Breast epithelium (tissue), 4 donors: ENCODE measurements around the gene ACBD3. TPM values are rescaled to one million over a fixed set of nuclear protein-coding genes. Genes with fewer than 3 reads are reported as not detected.

Source experiments
- DNase-seq, 2 donors: peaks; one replicate each; pipeline ENCODE4 v3.0.0-alpha.2; 2019; ENCODE audit warnings: low spot score in 2 of 2
- H3K27ac ChIP-seq, 2 donors: fragments of 200-600 bp; sonication (generic) in 1 of 2; one replicate each; pipeline ENCODE4 v1.5.1; 2016 to 2019; ENCODE audit warnings: mild to moderate bottlenecking in 1 of 2
- H3K27me3 ChIP-seq, 2 donors: fragments of 200-600 bp; sonication (generic) in 1 of 2; one replicate each; pipeline versions ENCODE4 v1.5.1 to v1.6.0; 2017 to 2019; ENCODE audit warnings: control low read depth in 1 of 2, mild to moderate bottlenecking in 1 of 2
- H3K36me3 ChIP-seq: fragments of 200-600 bp; one replicate; pipeline ENCODE4 v1.5.1; 2019
- H3K4me1 ChIP-seq, 2 donors: fragments of 200-600 bp; sonication (generic); one replicate each; pipeline ENCODE4 v1.5.1; 2016 to 2019; ENCODE audit warnings: control low read depth in 1 of 2
- H3K4me3 ChIP-seq, 3 donors: fragments of 200-600 bp; sonication (generic); 1 replicate in 2 of 3; 2 replicates in 1 of 3; pipeline ENCODE4 v1.5.1; 2016 to 2019; ENCODE audit warnings: mild to moderate bottlenecking in 3 of 3, moderate library complexity in 2 of 3
- H3K9me3 ChIP-seq, 2 donors: fragments of 200-600 bp; sonication (generic) in 1 of 2; one replicate each; pipeline ENCODE4 v1.5.1; 2016 to 2019; ENCODE audit warnings: control low read depth in 1 of 2
- POLR2A ChIP-seq: fragments of 450-650 bp; IDR thresholded peaks from one replicate; pipeline ENCODE4 v1.6.1; 2016; ENCODE audit warnings: antibody characterized with exemption, mild to moderate bottlenecking, moderate library complexity
- POLR2AphosphoS5 ChIP-seq, 3 donors: sonication (generic); formaldehyde crosslinking; IDR thresholded peaks; one replicate each; pipeline ENCODE4 v1.6.1; 2017; ENCODE audit warnings: antibody characterized with exemption in 3 of 3
- intact Hi-C: fragments of 100-400 bp; cut with DNase I; formaldehyde crosslinking; loops from one replicate; pipeline ENCODE4 v1.15.1; 2023; ENCODE audit warnings: low total_unique reads
- total RNA-seq, 3 donors: library from RNA; depleted of rRNA; stranded (reverse); fragments of >200 nt; gene quantifications; one replicate each; pipeline ENCODE4 v1.1.0, GENCODE V29; 2016
- TF ChIP-seq, protein P1 (sequence below), 3 donors: fragments of 450-650 bp; IDR thresholded peaks; one replicate each; pipeline ENCODE4 v1.5.1; 2016 to 2017; ENCODE audit warnings: antibody characterized with exemption in 3 of 3, mild to moderate bottlenecking in 3 of 3, moderate library complexity in 3 of 3

ACBD3 gene
- total RNA-seq, 3 donors from 2014 or later = 52.4 to 63.9 (median 54.4) TPM

DNA sequence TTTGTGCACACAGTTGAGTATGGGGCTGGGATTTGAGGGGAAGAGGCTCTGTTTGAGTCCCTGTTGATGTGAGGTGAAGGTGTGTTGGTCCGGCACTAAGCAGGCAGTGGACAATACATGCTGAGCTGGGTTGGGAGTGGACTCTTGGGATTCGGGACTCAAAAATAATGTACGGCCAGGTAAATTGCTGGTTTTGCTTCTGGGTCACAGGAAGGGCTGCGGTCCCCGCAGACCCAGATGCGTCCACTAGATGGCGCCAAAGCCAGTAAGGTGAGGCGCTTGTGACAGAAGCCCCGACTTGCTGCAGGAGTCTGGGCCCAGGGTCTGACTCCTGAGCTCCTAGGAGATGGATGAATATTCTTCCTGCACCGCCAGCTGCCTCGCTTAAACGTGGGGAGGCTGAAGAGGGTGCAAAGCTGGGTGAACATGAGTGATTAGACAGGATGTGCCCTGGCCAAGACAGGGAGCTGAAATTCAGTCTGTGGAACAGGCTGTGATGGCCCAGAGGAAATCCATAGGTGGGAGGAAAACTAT, 61.4 kb downstream of the ACBD3 start:
- no peaks in the 10 kb centered on the region for H3K9me3 ChIP-seq
- peak overlapping the region in 1 of 2 donors; percentile 28 for H3K27ac ChIP-seq
- H3K4me3 ChIP-seq = no peak overlapping the region
- no peak for TF ChIP-seq POLR2AphosphoS5 (IDR thresholded peaks at IDR 0.05)
- TF ChIP-seq POLR2A = no peak
- TF ChIP-seq, protein P1, sequence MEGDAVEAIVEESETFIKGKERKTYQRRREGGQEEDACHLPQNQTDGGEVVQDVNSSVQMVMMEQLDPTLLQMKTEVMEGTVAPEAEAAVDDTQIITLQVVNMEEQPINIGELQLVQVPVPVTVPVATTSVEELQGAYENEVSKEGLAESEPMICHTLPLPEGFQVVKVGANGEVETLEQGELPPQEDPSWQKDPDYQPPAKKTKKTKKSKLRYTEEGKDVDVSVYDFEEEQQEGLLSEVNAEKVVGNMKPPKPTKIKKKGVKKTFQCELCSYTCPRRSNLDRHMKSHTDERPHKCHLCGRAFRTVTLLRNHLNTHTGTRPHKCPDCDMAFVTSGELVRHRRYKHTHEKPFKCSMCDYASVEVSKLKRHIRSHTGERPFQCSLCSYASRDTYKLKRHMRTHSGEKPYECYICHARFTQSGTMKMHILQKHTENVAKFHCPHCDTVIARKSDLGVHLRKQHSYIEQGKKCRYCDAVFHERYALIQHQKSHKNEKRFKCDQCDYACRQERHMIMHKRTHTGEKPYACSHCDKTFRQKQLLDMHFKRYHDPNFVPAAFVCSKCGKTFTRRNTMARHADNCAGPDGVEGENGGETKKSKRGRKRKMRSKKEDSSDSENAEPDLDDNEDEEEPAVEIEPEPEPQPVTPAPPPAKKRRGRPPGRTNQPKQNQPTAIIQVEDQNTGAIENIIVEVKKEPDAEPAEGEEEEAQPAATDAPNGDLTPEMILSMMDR (IDR thresholded peaks at IDR 0.05) = peak; percentile 71 to 90 (median 86)
- no peaks in the 10 kb centered on the region for H3K4me1 ChIP-seq
- no peaks in the 10 kb centered on the region for H3K36me3 ChIP-seq
- DNase-seq = peak; percentile 74 to 89
- H3K27me3 ChIP-seq = no peaks in the 10 kb centered on the region
- intact Hi-C loops = no loop called here

DNA sequence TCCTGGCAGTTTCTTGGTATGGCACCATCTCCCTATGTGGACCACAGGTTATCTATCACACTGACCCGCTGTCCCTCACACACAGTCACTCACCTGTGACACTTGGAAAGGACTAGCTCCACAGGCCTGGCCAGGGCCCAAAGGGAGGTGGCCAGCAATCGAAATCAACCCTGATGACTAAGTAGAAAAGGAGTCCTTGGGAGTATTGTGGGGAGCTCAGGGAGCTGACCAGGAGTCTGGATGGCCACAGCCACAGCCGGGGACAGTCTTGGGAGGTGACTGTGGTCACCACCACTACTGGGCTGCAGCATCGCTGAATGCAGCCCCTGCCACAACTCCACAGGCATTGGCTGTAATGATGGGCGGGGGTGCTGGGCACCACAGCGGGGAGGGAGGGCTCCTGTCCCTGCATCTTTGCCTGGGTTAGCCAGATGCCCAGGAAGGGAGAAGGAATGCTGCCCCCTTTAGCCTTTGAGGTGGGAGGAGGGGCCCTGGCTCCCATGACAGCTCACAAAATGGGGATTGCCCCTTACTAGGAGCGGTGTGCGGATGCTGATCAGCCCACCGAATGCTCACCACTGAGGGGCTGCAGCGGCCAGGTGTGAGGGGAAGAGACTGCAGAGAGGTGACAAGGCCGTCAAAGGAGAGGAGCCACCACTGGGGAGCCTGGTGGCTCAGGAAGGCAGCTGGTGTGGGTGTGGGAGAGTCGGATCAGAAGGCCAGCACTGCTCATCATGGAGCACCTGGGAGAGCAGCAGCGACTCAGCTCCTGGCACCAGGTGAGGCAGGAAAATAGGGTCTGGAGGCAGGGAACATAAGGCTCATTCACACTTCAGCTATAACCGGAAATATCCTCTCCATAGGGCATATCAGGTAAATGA, 62.7 kb downstream of the ACBD3 start:
- DNase-seq = no peak
- no peaks in the 10 kb centered on the region for H3K36me3 ChIP-seq
- no peaks in the 10 kb centered on the region for H3K4me1 ChIP-seq
- H3K27ac ChIP-seq = peak overlapping the region; percentile 1 to 45
- no peaks in the 10 kb centered on the region for H3K27me3 ChIP-seq
- no peak overlapping the region for H3K4me3 ChIP-seq
- intact Hi-C loops = loop anchor here (5.0 kb wide), 1 partner anchor 62 kb away; the partner anchor contains the start of gene H3-3A
- TF ChIP-seq POLR2A (no peak), POLR2AphosphoS5 (IDR thresholded peaks at IDR 0.05) (no peak)
- TF ChIP-seq, protein P1 (IDR thresholded peaks at IDR 0.05) = no peak
- no peaks in the 10 kb centered on the region for H3K9me3 ChIP-seq

DNA sequence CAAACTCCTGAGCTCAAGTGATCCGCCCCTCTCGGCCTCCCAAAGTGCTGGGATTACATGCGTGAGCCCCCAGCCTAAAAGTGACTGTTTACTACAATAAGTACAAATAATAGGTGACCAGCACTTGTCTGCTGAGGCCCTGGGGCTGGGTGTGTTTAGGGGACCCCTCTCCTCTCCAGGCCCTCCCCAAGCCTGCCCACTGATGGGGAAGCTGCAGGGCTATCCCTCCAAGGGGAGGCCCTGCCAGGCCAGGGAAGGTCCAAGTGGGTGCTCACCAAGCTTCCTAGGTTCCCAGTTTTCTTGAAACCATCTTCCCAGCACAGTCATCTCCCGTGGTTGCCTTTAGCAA, 63.4 kb downstream of the ACBD3 start:
- Histone ChIP-seq H3K27me3 (no peaks in the 10 kb centered on the region), H3K36me3 (no peaks in the 10 kb centered on the region), H3K4me1 (no peaks in the 10 kb centered on the region), H3K4me3 (peak overlapping the region in 1 of 3 donors; percentile 75), H3K27ac (peak overlapping the region; percentile 91 to 94), H3K9me3 (no peaks in the 10 kb centered on the region)
- intact Hi-C loops = loop anchor here (5.0 kb wide), 1 partner anchor 61 kb away; the partner anchor contains the start of gene H3-3A
- no peak for DNase-seq
- TF ChIP-seq, protein P1 (IDR thresholded peaks at IDR 0.05) = no peak
- TF ChIP-seq POLR2AphosphoS5 (IDR thresholded peaks at IDR 0.05) (no peak), POLR2A (no peak)

DNA sequence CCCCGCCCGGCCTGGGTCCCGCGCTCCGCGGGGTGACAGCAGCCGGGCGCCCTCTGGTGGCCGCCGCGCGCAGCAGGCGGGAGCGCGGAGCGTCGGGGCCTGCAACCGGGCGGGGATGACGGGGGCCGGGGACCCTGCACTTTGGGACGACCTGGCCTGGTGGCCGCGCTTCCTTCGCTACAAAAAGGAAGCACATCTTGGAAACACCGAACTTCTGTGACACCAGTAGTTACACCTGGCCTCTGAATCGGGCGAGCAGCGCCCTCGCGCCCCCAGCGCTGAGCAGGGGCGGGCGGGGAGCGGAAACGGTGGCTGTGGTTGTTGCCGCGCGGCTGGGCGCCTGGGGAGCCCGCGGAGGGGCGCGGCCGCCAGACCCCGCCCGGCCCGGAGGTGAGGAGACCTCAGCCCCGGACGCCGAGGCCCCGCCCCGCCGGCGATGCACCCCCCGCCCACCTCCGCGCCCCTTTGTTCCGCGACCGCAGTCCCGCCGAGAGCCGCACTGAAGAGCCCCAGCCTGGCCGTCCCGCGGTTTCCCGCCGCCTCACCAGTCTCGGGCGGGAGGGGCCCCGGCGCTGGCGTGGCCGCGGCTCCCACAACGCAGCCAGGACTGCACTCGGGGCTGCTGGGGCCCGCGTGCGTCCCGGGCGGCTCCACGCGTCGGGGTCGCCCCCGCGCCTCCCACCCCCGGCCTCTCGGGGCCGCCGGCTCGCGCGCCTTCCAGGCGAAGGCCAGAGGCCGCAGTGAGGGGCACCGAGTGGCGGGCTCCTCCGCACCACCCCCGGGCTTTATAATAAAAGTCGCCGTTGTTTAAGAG, 64.7 kb downstream of the ACBD3 start:
- intact Hi-C loops = loop anchor here (5.0 kb wide), 1 partner anchor 59 kb away; the partner anchor contains the start of gene H3-3A
- H3K9me3 ChIP-seq = no peaks in the 10 kb centered on the region
- peak in 1 of 2 donors; percentile 38 for DNase-seq

More for the DNA sequence above, 64.7 kb downstream of the ACBD3 start:
- H3K27ac ChIP-seq = peak overlapping the region; percentile 91 to 94
- no peaks in the 10 kb centered on the region for H3K36me3 ChIP-seq
- H3K4me1 ChIP-seq = no peaks in the 10 kb centered on the region
- no peak for TF ChIP-seq POLR2A
- TF ChIP-seq, protein P1 (IDR thresholded peaks at IDR 0.05) = peak; percentile 25 to 93 (median 43)
- peak in 1 of 3 donors; percentile 19 for TF ChIP-seq POLR2AphosphoS5 (IDR thresholded peaks at IDR 0.05)
- H3K27me3 ChIP-seq = no peaks in the 10 kb centered on the region
- H3K4me3 ChIP-seq = peak overlapping the region; percentile 57 to 76 (median 75)
